NCI-H748 treated with DMSO at 0.1 percent for 48 hours (cell line): ENCODE data around the gene NUDT7.
A peak's percentile ranks its signal among the peaks of the same experiment; 100 is the strongest.

Experiments used
- DNase-seq: peaks from one replicate; lab custom pipeline; 2025; lab: John Stamatoyannopoulos, UW

NUDT7 gene

DNA sequence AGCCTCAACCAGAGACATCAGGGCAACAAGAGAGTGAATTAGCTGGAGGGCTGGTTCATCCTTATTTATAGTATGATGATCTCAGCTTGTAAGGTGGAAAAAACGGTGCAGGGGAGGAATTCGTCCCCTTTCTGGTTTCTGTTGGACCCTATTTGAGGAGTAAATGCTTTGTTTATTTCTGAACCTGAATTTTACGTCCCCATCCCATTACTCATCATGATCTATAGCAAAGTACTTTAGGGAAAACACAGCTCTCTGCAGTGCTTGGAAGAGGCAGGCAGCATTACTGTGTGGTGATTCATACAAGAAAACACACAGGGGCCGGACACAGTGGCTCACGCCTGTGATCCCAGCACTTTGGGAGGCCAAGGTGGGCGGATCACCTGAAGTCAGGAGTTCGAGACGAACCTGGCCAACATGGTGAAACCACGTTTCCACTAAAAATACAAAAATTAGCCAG is 58.1 kb downstream of the NUDT7 start:
- DNase-seq = no peak

GRCh38 chr16:77781091-77781490 is 58.8 kb downstream of the NUDT7 start:
- DNase-seq = no peak

GRCh38 chr16:77782694-77783093 is 60.4 kb downstream of the NUDT7 start:
- DNase-seq = no peak

GRCh38 chr16:77784441-77785372 is 62.4 kb downstream of the NUDT7 start:
- DNase-seq = no peak

GRCh38 chr16:77785373-77785764 is 63.1 kb downstream of the NUDT7 start:
- peak; percentile 47 for DNase-seq

- no peak for DNase-seq
Observed at GRCh38 chr16:77786186-77786847, 64.0 kb downstream of the NUDT7 start.

DNA sequence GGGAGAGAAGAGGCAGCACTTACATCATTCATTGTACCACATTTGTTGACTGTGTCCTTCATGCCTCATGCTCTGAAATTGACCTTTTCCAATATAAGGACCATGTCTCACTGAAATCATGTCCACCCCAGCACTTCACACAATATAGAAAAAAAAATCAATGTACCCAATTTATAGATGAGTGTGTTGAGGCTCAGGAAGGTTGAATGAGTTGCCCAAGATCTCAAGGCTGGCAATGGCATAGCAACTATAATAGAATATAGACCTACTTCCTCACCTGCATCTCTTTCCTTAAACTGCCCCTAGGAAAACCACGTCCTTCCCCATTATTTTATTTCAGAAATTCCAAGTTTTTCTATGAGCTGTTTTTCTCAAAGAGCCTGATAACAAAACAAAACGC is 65.1 kb downstream of the NUDT7 start:
- no peak for DNase-seq

DNA sequence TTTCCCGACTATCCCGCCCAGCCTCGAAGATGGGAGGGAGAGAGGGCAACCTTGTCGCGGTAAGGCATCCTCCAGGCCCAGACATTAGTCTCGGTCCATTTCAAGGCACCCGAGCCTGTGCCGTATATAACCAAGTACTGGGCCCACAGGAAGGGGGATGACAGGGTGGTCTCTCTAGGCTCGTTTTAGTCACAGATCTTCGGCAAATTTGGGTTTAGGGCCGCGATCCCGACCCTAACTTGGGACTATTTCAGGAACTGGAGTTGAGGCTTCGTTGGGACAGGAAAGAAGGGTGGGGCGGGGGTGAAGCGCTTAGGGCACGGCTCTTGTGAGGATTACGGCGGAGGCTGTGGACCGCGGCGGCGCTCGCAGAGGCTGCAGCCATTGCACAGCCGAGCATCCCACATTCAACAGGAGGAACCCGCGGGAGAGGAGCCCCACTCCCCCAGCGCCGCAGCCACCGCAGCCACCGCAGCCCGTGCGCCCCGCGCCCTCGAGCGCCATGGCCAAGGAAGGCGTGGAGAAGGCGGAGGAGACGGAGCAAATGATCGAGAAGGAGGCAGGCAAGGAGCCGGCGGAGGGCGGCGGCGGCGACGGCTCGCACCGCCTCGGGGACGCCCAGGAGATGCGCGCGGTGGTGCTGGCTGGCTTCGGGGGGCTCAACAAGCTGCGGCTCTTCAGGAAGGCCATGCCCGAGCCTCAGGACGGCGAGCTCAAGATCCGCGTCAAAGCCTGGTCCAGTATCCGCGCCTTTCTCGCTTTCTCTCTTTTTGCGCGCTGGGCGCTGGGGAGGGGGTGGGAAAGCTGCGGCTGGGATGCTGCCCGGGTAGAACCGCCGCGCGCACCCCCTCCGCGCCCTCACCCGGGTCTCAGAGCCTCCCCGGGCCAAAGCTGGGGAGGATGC is 66.1 kb downstream of the NUDT7 start, which contains the start of gene VAT1L:
Gene VAT1L (plus strand): TSS at position 384 of the 904 bp plus-strand sequence. CDS start 119 bp downstream, at position 503.
- no peak for DNase-seq

DNA sequence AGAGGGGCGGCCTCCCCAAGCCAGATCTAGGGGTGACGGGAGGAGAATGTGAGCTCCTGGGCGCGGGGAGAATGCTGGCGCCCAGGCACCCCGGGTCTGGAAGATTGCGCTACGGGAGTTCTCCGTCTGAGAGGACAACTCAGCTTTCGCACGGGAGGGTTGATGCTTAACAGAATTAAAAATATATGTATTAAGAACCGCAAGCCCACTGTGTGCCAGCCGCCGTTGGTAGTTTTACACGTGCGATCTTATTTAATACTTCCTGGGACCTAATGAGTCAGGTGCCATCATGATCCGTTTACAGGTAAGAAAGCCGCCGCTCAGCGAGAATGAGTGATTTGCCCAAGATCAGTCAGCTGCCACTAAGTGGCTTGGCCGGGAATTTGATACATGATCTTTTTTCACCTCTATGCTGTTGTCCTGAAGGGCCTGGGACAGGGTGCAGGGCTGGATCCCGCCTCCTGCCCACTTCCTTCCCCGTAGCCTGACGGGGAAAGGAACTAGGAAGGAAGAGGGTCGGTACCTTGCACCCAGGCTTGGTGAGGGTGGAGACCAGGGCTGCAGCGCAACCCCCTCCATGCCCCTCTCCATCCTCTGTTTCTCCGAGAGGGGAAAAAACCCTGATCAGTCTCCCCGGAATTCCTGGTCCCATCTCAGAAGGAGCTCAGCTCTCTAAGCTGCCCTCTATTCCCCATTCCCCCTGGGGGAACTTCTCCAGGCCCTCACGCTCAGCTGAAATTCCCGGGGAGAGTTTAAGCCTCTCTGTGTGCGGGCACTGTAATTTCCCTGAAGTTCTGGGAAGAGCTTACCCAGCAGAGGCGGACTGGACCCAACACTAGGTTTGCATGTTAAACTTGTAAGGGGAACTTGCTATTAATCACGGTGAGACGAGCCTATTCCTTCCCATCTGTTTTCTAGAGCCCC is 67.0 kb downstream of the NUDT7 start:
- DNase-seq = no peak

DNA sequence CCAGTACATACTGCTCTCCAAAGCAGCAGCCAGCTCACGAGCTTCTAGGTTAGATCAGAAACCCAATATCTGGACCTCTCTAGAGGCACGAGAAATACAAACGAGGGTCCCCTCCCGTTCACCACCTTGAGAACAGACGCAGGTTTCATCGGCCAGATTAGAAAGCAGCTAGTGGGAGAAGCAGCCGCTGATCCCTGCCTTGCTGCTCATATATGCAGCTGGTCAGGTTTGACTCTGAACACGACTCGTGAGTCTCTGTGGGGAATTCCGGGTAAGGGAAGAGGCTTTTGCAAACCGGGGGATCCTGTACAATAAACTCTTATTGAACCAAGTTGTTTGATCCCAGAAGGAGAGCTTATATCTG is 67.7 kb downstream of the NUDT7 start:
- no peak for DNase-seq

- no peak for DNase-seq
Observed at GRCh38 chr16:77790912-77791311, 68.6 kb downstream of the NUDT7 start.
